IPS-15b (cell line): ENCODE data around the gene RNASE1.

Experiments
- H3K27me3 ChIP-seq: one replicate; pipeline ENCODE4 v1.6.1; 2013; ENCODE audit warnings: low read length; ENCODE audit not compliant: control insufficient read depth, insufficient read depth
- H3K36me3 ChIP-seq: one replicate; pipeline ENCODE4 v1.6.1; 2013; ENCODE audit warnings: low read length; ENCODE audit not compliant: control insufficient read depth, insufficient read depth
- H3K4me1 ChIP-seq: one replicate; pipeline ENCODE4 v1.6.1; 2013; ENCODE audit warnings: mild to moderate bottlenecking, low read length; ENCODE audit not compliant: control insufficient read depth, insufficient read depth
- H3K4me3 ChIP-seq: one replicate; pipeline ENCODE4 v1.5.1; 2013; ENCODE audit warnings: low read depth, low read length
- H3K9ac ChIP-seq: one replicate; pipeline ENCODE4 v1.6.1; 2013; ENCODE audit warnings: low read depth, mild to moderate bottlenecking, low read length
- H3K9me3 ChIP-seq: one replicate; pipeline ENCODE4 v1.6.1; 2013; ENCODE audit warnings: mild to moderate bottlenecking, low read length; ENCODE audit not compliant: control insufficient read depth, insufficient read depth

Gene RNASE1

GRCh38 chr14:20757965-20758364 lies 44.7 kb downstream of the RNASE1 start:
- Histone ChIP-seq H3K9ac (no peak overlapping the region), H3K27me3 (no peaks in the 10 kb centered on the region), H3K36me3 (no peaks in the 10 kb centered on the region), H3K9me3 (peaks cover under 1% of the 10 kb centered on the region), H3K4me1 (peaks cover 8% of the 10 kb centered on the region), H3K4me3 (no peak overlapping the region)

- H3K4me3 ChIP-seq, result no peak overlapping the region
- no peaks in the 10 kb centered on the region for H3K27me3 ChIP-seq
- peaks cover 17% of the 10 kb centered on the region for H3K9me3 ChIP-seq
- H3K4me1 ChIP-seq, result peaks cover 4% of the 10 kb centered on the region
- no peak overlapping the region for H3K9ac ChIP-seq
- no peaks in the 10 kb centered on the region for H3K36me3 ChIP-seq
Measured at GRCh38 chr14:20755037-20755436, 47.6 kb downstream of the RNASE1 start.

- Histone ChIP-seq H3K27me3 (no peaks in the 10 kb centered on the region), H3K9me3 (peaks cover 17% of the 10 kb centered on the region), H3K36me3 (no peaks in the 10 kb centered on the region), H3K4me1 (peaks cover 4% of the 10 kb centered on the region), H3K4me3 (no peak overlapping the region), H3K9ac (no peak overlapping the region)
Measured at GRCh38 chr14:20754308-20754707, 48.3 kb downstream of the RNASE1 start.

- peaks cover 17% of the 10 kb centered on the region for H3K9me3 ChIP-seq
- no peaks in the 10 kb centered on the region for H3K4me1 ChIP-seq
- H3K36me3 ChIP-seq, result no peaks in the 10 kb centered on the region
- no peak overlapping the region for H3K4me3 ChIP-seq
- no peak overlapping the region for H3K9ac ChIP-seq
- H3K27me3 ChIP-seq, result no peaks in the 10 kb centered on the region
Measured at GRCh38 chr14:20751963-20752562, 50.6 kb downstream of the RNASE1 start.
